Left ventricle myocardium superior (tissue), 1 donor: ENCODE results near the gene CCDC73. TPM values are rescaled to one million over a fixed set of nuclear protein-coding genes. Genes with fewer than 3 reads are reported as not detected.
"Not testable (repeated sequence)": the region's sequence is repeated elsewhere in the genome, so short reads cannot be mapped to it uniquely, and the experiment has no call there.

ENCODE experiments used
- ATAC-seq: fragments of 200-7000 bp; cut with Tn5 transposase; one replicate; pipeline ENCODE4 v1.9.1; 2020; ENCODE audit warnings: mild to moderate bottlenecking, moderate library complexity
- DNase-seq: peaks from one replicate; pipeline ENCODE4 v3.0.0-alpha.2; 2020
- intact Hi-C: fragments of 100-400 bp; cut with micrococcal nuclease; formaldehyde crosslinking; loops from one replicate; pipeline ENCODE4 v1.11.0; 2022
- long read RNA-seq: library from polyadenylated mRNA; unstranded; transcript quantifications from one replicate; pipeline ENCODE4 v2.0.0, GENCODE V29; 2021
- total RNA-seq: library from RNA; stranded (reverse); fragmentation: NEBNext Ultra II Directional; extraction: Animal tissue kit (Norgen Biotek cat#: 25700); gene quantifications from one replicate; pipeline ENCODE4 v1.2.1, GENCODE V29; 2021
- donor health status: DM: no; HTN: yes; CAD: no; lungs with severe emphysema.

The CCDC73 gene
- total RNA-seq, result not detected
- long read RNA-seq, result 0 reads

- no peak for ATAC-seq
- intact Hi-C loops, result loop anchor here (5.0 kb wide), 1 partner anchor 472 kb away; no protein-coding TSS in a partner anchor
- DNase-seq, result no peak
Observed at GRCh38 chr11:32794439-32794838, at the start of gene CCDC73. Gene CCDC73, minus strand, starts transcription at chr11:32794662. Its CDS starts 34,419 bp downstream, at chr11:32760243.

- intact Hi-C loops, result no loop called here
- DNase-seq, result no peak
- ATAC-seq, result no peak
Observed at GRCh38 chr11:32843544-32843943, 49.1 kb upstream of the CCDC73 start.

DNA sequence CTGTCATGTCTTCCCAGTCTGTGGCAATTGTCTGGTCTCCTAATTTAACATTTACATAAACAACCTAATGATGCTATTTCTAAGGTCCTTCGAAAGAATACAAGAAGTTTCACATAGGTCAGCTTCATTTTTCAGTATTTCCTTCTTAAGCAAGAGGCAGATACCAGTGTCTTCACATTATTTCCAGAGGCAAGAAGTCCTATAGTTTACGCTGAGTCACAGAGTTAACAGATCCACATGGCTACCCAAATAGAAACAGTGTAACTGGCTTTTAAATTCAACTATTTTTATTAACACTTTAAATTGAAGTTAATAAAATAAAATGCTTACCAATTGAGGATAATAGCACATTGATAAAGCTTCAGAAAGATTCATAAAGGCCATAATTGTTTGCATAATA is 46.1 kb upstream of the CCDC73 start:
- intact Hi-C loops, result no loop called here
- no peak for DNase-seq
- no peak for ATAC-seq

DNA sequence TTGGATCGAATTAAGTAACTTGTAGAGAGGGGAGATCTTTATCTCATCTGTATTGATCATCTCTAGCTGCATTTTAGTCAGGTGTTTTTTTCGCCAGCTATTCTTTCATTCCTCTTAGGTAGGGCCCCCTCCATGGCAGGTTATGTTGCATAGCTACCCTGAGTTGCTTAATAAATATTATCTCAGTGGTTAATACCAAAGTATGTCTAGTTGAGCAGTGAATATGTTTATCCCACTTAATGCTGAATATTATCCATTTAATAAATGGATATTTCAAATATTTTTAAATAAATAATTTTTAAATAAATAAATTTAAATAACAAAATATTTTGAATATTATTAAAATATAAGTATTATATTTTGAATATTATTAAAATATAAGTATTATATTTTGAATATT is 44.8 kb upstream of the CCDC73 start:
- ATAC-seq (no peak), DNase-seq (no peak)
- intact Hi-C loops, result no loop called here

GRCh38 chr11:32838505-32839274 is 44.2 kb upstream of the CCDC73 start:
- no peak for DNase-seq
- no peak for ATAC-seq
- intact Hi-C loops, result no loop called here

DNA sequence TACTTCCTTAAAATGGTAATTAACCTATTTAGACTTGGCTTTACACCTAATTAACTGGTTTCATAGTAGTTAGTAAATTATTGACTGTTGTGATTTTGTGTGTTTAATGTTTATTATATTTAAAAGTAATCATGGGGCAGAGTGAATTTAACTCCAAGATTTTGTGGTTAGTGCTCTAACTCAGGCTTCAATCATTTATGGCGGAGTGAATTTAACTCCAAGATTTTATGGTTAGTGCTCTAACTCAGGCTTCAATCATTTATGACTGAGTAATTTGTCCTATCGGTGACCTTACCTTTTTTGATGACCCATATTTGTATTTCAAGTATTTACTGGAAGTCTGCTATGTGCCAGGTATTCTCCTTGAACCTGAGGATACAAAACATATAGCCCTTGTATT is 42.5 kb upstream of the CCDC73 start:
- DNase-seq, result no peak
- intact Hi-C loops, result no loop called here

DNA sequence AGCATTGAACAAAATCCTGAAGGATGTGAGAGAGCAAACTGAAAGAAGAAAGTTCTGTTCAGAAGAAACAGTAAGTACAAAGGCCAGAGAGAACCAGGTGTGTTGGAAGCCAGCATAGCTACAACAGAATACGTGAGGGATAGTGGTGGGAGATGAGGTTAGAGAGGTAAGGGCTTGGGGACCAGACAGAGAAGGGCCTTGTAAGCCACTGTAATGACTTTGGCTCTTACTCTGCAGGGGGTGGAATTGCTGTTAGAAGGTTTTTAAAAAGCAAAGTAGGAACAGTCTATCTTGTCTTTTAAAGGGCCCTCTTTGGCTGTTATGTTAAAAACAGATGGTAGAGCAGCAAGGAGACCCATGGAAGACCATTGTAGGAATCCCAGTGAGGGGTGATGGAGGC is 39.5 kb upstream of the CCDC73 start:
- intact Hi-C loops, result no loop called here
- DNase-seq (no peak), ATAC-seq (no peak)

More for the DNA sequence above, 42.5 kb upstream of the CCDC73 start:
- ATAC-seq, result no peak

DNA sequence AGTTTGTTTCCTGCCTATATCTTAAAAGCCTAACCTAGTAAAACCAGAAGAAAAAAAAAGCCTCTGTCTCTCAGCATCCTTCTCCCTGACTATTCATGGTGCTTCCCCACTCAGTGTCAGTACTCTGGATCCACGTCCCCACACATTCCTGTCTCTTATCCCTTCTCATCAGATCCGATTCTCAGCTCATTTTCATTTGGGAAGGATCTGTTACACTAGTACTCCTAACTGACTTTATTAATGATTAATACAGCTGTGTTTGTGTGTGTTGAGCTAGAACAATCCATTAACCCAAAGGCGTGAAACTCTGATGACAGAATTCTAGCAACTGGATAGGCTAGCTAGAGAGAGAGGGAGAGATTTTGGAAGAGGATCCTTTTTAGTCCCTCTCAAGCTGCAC is 36.8 kb upstream of the CCDC73 start:
- DNase-seq (no peak), ATAC-seq (no peak)
- intact Hi-C loops, result no loop called here

DNA sequence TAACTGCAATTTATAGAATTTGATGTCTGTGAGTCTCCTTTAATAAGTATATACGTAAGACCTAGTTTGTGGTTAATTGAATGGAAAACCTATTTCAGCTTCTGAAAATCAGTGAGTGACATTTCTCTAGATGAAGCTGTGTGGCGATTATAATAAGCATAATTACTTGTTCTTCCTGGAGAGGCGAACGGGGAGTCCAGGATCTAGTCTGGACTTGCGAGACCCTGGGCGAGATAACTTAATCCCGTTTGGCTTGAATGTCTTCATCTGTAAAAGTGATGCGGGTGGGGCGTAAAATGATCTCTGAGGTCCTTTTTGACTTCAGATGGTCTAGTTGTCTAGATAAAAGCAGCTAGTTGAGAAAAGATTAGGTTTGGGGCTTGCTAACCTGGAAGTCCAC is 36.3 kb upstream of the CCDC73 start:
- no peak for DNase-seq
- intact Hi-C loops, result no loop called here
- no peak for ATAC-seq

- DNase-seq, result no peak
- intact Hi-C loops, result no loop called here
- ATAC-seq, result peak; percentile 33
Observed at GRCh38 chr11:32830413-32830738, 35.9 kb upstream of the CCDC73 start.

GRCh38 chr11:32829680-32830412 is 35.4 kb upstream of the CCDC73 start, which contains the start of gene PRRG4:
Gene PRRG4, plus strand, starts transcription at chr11:32829927. Its CDS starts 603 bp downstream, at chr11:32830530.
- ATAC-seq, result peak; percentile 82
- intact Hi-C loops, result no loop called here
- DNase-seq, result peak; percentile 76

GRCh38 chr11:32829157-32829679 is 34.8 kb upstream of the CCDC73 start:
- intact Hi-C loops, result no loop called here
- DNase-seq (no peak), ATAC-seq (no peak)

DNA sequence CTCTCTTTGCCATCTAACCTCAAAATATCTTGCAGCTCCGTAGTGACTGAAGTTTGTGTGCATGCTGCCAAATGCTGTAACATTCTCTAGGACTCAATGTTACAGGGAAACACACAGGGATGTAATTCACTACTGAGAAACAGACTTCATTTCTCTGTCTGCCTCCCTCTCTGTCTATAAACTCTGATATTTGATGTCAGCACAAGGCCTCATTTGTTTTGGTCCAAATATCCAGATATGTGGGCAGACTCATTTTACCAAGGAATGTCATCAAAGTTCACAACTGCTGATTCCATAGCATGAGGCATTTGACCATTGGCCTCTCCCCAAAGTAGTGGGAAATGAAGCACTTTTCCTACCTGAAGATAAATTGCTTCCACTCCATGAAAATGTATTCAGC is 32.8 kb upstream of the CCDC73 start:
- intact Hi-C loops, result no loop called here
- ATAC-seq (no peak), DNase-seq (no peak)

DNA sequence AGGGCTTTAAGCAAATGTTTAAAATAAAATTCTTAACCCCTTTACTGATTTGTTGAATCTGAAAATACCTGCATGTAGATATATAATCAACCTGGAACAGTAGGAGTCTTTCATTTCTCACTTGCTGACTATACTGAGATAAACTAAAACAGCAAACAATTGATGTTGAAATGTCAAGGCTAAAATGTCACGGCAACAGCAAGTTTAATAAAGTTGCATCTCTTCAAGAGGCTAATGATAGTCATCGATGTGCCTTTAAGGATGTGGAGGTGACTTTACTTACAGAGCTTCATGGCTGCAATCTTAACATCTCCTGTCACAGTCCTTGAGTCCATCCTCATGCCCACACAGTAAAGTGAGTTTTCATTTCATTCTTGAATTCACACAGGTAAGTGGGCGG is 31.7 kb upstream of the CCDC73 start:
- ATAC-seq (no peak), DNase-seq (no peak)

DNA sequence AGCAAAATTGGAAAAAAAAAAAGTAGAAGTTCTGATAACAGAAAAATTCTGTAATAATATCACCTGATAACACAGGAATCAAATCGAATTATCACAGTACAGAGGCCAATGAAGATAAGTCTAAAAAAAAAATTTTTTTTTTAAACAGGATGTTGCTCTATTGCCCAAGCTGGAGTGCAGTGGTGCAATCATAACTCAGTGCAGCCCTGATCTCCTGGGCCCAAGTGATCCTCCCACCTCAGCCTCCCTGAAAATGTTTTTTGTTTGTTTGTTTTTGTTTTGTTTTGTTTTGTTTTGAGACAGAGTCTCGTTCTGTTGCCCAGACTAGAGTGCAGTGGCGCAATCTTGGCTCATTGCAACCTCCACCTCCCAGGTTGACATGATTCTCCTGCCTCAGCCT is 29.2 kb upstream of the CCDC73 start:
- ATAC-seq, intact Hi-C loops, DNase-seq: not testable (repeated sequence)

More for the DNA sequence above, 31.7 kb upstream of the CCDC73 start:
- intact Hi-C loops, result no loop called here

DNA sequence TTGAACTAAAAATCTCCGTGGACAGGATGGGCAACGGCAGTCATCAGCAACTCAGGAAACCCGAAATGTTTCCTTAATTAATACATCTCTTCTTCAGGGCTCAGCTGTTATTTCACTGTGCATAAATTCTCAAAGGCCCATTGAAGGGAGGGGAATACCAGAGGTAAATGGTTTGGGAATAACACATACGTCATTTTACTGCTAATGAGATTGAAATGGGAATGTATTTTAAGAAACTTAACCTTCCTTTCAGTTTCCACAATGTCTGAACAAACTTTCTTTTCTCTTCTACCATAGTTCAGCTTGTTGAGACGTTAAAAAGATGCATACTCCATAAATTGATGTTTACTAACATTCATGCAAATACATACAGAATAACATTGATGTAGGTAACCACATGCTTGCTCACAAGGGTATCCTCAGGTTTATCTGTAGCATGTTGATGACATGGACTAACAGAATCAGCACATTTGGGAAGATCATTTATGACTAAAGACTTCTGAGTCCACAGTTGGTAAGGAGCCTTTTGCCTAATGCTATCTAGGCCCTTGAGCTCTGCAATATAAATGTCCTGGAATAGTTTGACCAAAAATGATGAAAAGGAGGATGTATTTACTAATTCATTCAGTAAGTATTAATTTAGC is 27.6 kb upstream of the CCDC73 start:
- intact Hi-C loops, result no loop called here
- ATAC-seq (no peak), DNase-seq (no peak)

GRCh38 chr11:32821517-32821916 is 27.1 kb upstream of the CCDC73 start:
- DNase-seq (no peak), ATAC-seq (no peak)
- intact Hi-C loops, result no loop called here

DNA sequence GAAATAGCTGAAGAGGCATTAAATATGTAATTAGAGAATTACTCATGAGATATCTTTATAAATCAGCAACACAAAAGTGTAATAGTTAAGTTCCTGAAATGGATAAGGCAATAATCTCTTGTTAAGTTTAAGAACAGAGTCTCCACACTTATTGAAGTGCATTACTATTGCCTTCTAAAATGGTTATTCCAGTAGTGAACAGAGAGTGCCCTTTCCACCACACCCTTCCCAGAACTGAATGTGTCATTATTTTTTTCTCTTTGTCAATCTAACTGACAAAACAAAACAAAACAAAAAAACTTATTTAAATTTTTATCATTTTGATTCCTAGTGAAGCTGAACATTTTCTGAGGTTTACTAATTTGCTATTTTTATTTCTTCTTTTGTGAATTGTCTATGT is 26.0 kb upstream of the CCDC73 start:
- no peak for ATAC-seq
- intact Hi-C loops, result no loop called here
- no peak for DNase-seq

- ATAC-seq (no peak), DNase-seq (no peak)
- intact Hi-C loops, result no loop called here
Observed at GRCh38 chr11:32819187-32819586, 24.7 kb upstream of the CCDC73 start.

DNA sequence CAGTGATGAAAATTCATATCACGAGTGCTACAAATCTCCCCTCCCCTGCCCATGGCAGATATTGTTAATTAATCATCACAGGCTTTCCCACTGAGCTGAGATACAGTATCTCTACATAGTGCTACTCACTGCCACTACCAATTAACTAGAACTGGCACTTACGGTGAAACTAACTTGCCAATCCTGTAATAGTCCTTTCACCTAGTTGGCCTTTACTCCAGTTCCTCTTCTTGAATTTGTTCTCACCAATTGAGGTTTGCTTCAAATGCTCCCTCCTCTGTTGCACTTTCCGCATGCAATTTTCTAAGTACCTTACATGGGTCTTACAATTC is 23.4 kb upstream of the CCDC73 start:
- no peak for DNase-seq

More for the DNA sequence above, 23.4 kb upstream of the CCDC73 start:
- ATAC-seq, result no peak
- intact Hi-C loops, result no loop called here
